Effector memory CD8-positive, alpha-beta T cell (primary cell): Measurements from ENCODE around the gene GIGYF2.

Experiments
- ATAC-seq: fragments of 150-1000 bp; cut with Tn5 transposase; replicated peaks from 2 replicates; pipeline ENCODE4 v1.10.0; 2021; ENCODE audit warnings: mild to moderate bottlenecking, moderate library complexity
- DNase-seq, 3 experiments: peaks; one replicate each; pipeline ENCODE4 v3.0.0; 2021
- H3K27ac Mint-ChIP-seq, 2 donors: one replicate each; pipeline ENCODE4 v1.8.0; 2022; ENCODE audit warnings: mild to moderate bottlenecking in 2 of 2, mixed read lengths in 2 of 2, moderate library complexity in 2 of 2
- H3K27me3 Mint-ChIP-seq, 2 donors: one replicate each; pipeline ENCODE4 v1.8.0; 2022; ENCODE audit warnings: mixed read lengths in 2 of 2
- H3K36me3 Mint-ChIP-seq: one replicate; pipeline ENCODE4 v1.8.0; 2022; ENCODE audit warnings: mild to moderate bottlenecking, moderate library complexity, mixed read lengths; ENCODE audit not compliant: insufficient read depth
- H3K4me1 Mint-ChIP-seq, 2 donors: one replicate each; pipeline ENCODE4 v1.8.0; 2022; ENCODE audit warnings: low read depth in 2 of 2, mixed read lengths in 2 of 2
- H3K4me3 Mint-ChIP-seq, 2 donors: one replicate each; pipeline ENCODE4 v1.8.0; 2022; ENCODE audit warnings: mild to moderate bottlenecking in 2 of 2, mixed read lengths in 2 of 2, moderate library complexity in 2 of 2
- H3K9me3 Mint-ChIP-seq, 2 donors: one replicate each; pipeline ENCODE4 v1.8.0; 2022; ENCODE audit warnings: mixed read lengths in 2 of 2

Gene GIGYF2

DNA sequence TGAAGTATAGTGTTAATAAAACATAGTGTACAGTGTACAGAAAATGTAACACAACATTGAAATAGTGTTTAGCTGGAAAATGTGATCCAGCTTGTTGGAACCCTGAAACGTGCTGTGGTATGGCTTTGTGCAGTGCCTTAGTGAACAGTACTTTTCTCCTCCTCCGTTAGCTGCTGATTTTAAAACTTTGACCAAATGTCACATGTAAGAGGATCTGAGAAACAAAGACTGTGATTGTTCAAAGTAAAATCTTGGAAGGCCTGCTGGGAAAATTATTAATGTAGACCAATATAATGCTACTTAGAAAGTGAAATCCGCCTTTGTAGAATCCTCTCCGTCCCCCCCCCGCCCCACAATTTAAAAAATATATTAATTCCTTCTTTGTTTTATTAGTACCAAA is 80.1 kb downstream of the GIGYF2 start:
- ATAC-seq = no peak
- Mint-ChIP-seq H3K4me1 (peaks cover 11 to 25% of the 10 kb centered on the region in 2 donors), H3K9me3 (no peaks in the 10 kb centered on the region), H3K4me3 (no peak overlapping the region), H3K27me3 (no peaks in the 10 kb centered on the region), H3K27ac (no peak overlapping the region), H3K36me3 (peaks cover 5% of the 10 kb centered on the region)
- no peak for DNase-seq

DNA sequence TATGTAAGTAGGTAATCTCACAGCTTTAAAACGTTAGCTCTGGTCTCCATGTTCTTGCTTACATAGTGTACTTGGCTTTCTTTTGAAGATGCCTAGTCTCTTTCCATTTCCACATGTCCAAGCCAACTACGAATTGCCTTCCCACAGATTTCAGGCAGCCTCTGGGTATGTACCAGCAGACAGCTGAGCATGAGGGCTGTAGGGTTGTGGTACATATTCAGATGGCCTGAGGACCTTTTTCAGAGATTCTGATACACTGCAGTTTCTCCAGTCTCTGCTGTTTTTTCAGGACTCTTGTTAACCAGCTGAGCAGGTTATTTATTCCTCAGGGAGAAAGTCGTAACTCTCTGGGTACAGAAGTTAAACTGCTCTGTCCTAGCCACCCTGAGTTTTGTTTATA is 82.3 kb downstream of the GIGYF2 start:
- peaks cover 9% of the 10 kb centered on the region for H3K36me3 Mint-ChIP-seq
- ATAC-seq (no peak), DNase-seq (no peak)
- H3K9me3 Mint-ChIP-seq = no peaks in the 10 kb centered on the region
- peak overlapping the region in 1 of 2 donors; percentile 46 for H3K27ac Mint-ChIP-seq
- H3K27me3 Mint-ChIP-seq = no peaks in the 10 kb centered on the region
- H3K4me3 Mint-ChIP-seq = no peak overlapping the region
- H3K4me1 Mint-ChIP-seq = peaks cover 4 to 15% of the 10 kb centered on the region in 2 donors

DNA sequence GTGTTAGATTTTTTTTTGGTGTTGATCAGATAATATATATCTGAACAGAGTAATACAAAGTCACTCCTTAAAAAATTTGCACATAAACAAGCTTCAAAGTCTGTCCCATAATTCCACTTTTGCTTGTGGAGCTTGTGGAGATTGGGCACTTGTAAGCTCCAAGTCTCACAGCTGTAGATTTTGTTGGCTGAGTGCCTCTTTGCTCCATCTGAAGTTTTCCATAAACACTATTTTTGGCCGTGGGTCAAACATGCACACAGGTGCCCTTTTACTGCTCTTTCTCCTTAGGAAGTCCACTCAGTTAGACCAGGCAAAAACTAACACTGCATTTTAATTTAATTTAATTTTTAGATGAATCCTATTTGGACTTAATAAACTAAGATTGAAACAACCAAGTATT is 82.8 kb downstream of the GIGYF2 start:
- Mint-ChIP-seq H3K9me3 (no peaks in the 10 kb centered on the region), H3K36me3 (peaks cover 9% of the 10 kb centered on the region), H3K27me3 (no peaks in the 10 kb centered on the region), H3K4me1 (peaks cover 4 to 15% of the 10 kb centered on the region in 2 donors), H3K27ac (peak overlapping the region in 1 of 2 donors; percentile 46), H3K4me3 (no peak overlapping the region)
- ATAC-seq (no peak), DNase-seq (no peak)

DNA sequence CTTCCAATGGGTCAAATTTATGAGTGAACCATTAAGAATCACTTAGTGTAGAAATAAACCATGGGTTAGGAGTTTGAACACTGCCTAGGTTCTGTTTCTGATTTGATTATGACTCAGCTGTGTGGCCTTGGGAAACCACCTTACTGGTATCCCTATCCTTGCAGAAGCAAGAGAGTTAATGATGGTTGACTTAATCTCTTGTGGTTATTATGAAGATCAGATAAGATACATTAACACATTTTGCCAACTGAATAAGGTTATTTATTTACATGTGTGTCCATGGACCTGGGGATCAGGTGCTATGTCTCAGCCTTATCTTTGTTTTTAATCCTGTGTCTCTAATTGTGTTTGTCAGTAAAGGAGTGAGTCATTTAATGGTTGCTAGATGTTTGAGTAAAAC is 84.6 kb downstream of the GIGYF2 start:
- peak; percentile 78 for ATAC-seq
- peaks cover 3 to 11% of the 10 kb centered on the region in 2 donors for H3K4me1 Mint-ChIP-seq
- H3K4me3 Mint-ChIP-seq = no peak overlapping the region
- no peaks in the 10 kb centered on the region for H3K9me3 Mint-ChIP-seq
- no peaks in the 10 kb centered on the region for H3K27me3 Mint-ChIP-seq
- H3K27ac Mint-ChIP-seq = peak overlapping the region in 1 of 2 donors; percentile 67
- H3K36me3 Mint-ChIP-seq = peaks cover 11% of the 10 kb centered on the region
- DNase-seq = no peak

DNA sequence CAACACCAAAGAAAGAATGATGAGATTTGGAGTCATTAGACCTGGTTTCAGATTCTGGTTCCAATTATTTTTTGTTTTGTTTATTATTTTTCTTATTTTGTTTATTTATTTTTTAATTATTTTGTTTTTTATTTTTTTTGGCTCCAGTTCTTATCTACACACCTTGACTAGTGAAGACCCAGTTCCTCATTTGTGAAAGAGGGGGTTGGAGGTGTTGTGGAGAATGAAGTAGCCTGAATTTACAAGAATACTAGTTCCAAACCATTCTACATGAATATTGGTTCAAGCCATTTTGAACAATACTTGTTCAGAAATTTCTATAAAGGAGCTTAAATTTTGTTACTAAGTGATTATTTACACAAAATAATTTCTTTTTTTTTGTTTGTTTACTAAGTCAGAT is 86.1 kb downstream of the GIGYF2 start:
- Mint-ChIP-seq H3K9me3 (no peaks in the 10 kb centered on the region), H3K4me3 (no peak overlapping the region), H3K4me1 (peaks cover 3 to 11% of the 10 kb centered on the region in 2 donors), H3K27me3 (no peaks in the 10 kb centered on the region), H3K27ac (no peak overlapping the region), H3K36me3 (peaks cover 15% of the 10 kb centered on the region)
- ATAC-seq (no peak), DNase-seq (no peak)

DNA sequence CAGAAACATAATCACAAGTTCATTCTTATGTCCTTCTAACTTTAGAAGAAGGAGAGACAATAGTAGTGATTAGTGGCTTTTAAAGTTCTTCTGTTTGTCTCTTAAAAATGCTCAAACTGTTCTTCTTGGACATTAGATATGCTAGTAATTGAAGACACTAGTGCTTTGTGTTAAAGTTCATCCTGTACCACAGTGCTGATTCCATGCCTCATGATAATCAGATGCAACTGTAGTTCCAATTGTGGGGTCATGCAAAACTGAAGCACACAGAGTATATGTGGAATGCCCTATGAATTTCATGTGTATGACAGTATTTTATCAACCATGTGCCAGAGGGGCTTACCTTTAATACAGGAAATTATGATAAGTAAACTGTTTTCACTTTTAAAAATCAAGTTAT is 90.7 kb downstream of the GIGYF2 start:
- Mint-ChIP-seq H3K27me3 (no peaks in the 10 kb centered on the region), H3K27ac (no peak overlapping the region), H3K4me3 (no peak overlapping the region), H3K9me3 (no peaks in the 10 kb centered on the region), H3K4me1 (no peaks in the 10 kb centered on the region), H3K36me3 (peaks cover 33% of the 10 kb centered on the region)
- no peak for DNase-seq
- ATAC-seq = no peak

DNA sequence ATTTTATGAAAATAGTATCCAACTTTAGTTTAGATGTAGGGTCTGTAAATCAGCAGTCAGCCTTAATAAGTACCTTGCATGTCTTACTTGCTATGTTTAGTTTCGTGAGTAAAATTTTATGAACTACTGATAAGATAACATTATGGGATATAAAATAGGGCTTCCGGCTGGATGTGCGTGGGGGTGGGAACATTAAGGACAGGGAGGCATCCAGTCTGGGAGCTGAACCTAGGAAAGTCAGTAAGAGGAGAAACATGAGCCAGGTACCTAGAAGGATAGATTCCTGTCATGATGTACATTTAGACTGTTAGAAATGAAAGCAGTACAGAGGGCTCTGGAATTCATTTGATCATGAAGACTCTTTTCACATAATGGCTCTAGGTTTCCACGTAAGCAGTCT is 92.0 kb downstream of the GIGYF2 start:
- H3K36me3 Mint-ChIP-seq = peaks cover 28% of the 10 kb centered on the region
- no peaks in the 10 kb centered on the region for H3K27me3 Mint-ChIP-seq
- no peaks in the 10 kb centered on the region for H3K4me1 Mint-ChIP-seq
- no peak overlapping the region for H3K4me3 Mint-ChIP-seq
- DNase-seq (no peak), ATAC-seq (no peak)
- no peak overlapping the region for H3K27ac Mint-ChIP-seq
- no peaks in the 10 kb centered on the region for H3K9me3 Mint-ChIP-seq

DNA sequence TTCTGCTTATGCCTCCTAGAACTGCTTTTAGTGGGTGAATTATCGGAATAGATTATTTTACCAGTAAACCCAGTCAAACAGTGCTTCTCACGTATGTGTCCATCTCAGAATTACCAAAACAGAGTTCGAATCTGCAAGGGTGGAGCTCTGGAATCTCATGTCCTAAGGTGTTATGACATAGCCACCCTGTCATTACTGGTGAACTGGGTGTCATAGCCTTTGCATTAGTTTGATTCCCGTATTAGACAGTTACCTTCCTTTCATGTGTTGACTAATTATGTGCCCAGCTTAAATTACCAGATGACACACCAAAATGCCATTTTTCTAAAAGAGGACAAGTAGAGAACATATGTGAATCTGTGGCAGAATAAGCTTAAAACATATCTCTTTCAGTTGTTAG is 94.4 kb downstream of the GIGYF2 start:
- H3K4me1 Mint-ChIP-seq = no peaks in the 10 kb centered on the region
- peaks cover 37% of the 10 kb centered on the region for H3K36me3 Mint-ChIP-seq
- DNase-seq (no peak), ATAC-seq (no peak)
- H3K27ac Mint-ChIP-seq = no peak overlapping the region
- no peaks in the 10 kb centered on the region for H3K9me3 Mint-ChIP-seq
- no peaks in the 10 kb centered on the region for H3K27me3 Mint-ChIP-seq
- H3K4me3 Mint-ChIP-seq = no peak overlapping the region

DNA sequence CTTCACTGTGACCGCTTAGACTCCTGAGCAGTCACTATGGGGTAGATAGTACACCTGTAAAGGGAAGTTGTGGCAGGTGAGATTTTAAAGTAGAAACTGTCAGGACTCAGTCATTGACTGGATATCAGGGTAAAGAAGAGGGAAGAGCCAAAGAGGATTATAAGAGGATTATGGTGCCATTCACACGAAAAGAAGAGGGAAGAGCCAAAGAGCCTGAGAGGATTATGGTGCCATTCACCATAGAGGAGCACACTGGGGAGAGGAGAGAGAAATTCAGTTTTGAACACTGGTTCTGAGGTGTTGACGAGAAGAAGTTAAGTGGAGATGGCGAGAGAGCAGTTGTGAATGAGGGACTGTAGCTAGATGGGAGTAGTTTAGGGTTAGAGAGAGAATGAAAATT is 96.1 kb downstream of the GIGYF2 start:
- Mint-ChIP-seq H3K27me3 (no peaks in the 10 kb centered on the region), H3K9me3 (no peaks in the 10 kb centered on the region), H3K4me3 (no peak overlapping the region), H3K27ac (no peak overlapping the region), H3K36me3 (peaks cover 37% of the 10 kb centered on the region), H3K4me1 (no peaks in the 10 kb centered on the region)
- DNase-seq = no peak
- no peak for ATAC-seq

DNA sequence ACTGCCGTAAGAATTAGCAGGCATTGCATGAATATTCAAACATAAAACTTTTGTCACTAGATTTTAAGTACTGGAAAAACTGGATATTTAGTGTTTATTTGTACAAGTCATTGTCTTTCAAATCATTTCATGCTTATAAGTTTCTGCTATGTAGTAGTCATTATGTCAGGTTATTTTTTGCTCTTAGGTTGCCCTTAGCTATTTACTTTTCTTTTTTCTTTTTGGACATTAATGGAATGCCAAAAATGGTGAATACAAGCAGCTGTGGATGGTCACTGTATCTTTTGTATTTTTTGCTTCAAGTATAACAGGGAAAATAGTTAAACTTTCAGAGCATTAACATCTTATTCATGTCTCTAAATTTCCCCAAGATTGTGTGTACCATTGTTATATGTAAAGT is 97.8 kb downstream of the GIGYF2 start:
- no peak for ATAC-seq

DNA sequence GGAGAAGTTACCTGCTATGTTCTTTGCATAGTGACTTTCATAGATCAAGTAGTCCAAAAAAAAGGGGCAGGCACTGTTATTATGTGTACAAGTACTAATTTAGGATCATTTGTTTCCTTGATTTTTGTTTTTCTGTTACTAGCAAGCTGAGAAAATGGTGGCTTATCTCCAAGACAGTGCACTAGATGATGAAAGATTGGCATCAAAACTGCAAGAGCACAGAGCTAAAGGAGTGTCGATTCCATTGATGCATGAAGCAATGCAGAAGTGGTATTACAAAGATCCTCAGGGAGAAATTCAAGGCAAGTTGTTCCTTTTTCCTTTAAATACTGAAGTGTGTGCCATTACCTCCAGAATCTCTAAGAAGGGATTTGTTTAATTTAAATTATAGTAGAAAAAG is 98.8 kb downstream of the GIGYF2 start:
- H3K27ac Mint-ChIP-seq = peak overlapping the region in 1 of 2 donors; percentile 30
- H3K27me3 Mint-ChIP-seq = no peaks in the 10 kb centered on the region
- H3K4me1 Mint-ChIP-seq = no peaks in the 10 kb centered on the region
- no peaks in the 10 kb centered on the region for H3K9me3 Mint-ChIP-seq
- H3K36me3 Mint-ChIP-seq = peaks cover 41% of the 10 kb centered on the region
- no peak for ATAC-seq
- DNase-seq = no peak
- no peak overlapping the region for H3K4me3 Mint-ChIP-seq

More for the DNA sequence above, 97.8 kb downstream of the GIGYF2 start:
- Mint-ChIP-seq H3K4me3 (no peak overlapping the region), H3K27me3 (no peaks in the 10 kb centered on the region), H3K4me1 (no peaks in the 10 kb centered on the region), H3K27ac (no peak overlapping the region), H3K9me3 (no peaks in the 10 kb centered on the region), H3K36me3 (peaks cover 41% of the 10 kb centered on the region)
- DNase-seq = no peak

DNA sequence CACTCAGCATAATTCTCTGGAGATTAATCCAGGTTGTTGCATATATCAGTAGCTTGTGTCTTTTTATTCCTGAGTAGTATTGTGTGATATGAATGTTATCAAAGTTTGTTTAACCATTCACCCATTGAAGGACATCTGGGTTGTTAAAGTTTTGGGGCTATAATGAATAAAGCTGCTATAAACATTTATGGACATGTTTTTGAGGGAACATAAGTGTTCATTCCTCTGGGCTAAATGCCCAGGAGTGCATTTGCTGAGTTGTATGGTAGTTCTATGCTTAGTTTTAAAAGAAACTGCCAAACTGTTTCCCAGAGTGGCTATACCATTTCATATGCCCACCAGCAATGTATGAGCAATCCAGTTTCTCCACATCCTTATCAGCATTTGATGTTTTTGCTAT is 101.1 kb downstream of the GIGYF2 start:
- DNase-seq (no peak), ATAC-seq (no peak)
- Mint-ChIP-seq H3K9me3 (no peaks in the 10 kb centered on the region), H3K36me3 (peaks cover 49% of the 10 kb centered on the region), H3K27ac (no peak overlapping the region), H3K27me3 (no peaks in the 10 kb centered on the region), H3K4me3 (no peak overlapping the region), H3K4me1 (no peaks in the 10 kb centered on the region)

DNA sequence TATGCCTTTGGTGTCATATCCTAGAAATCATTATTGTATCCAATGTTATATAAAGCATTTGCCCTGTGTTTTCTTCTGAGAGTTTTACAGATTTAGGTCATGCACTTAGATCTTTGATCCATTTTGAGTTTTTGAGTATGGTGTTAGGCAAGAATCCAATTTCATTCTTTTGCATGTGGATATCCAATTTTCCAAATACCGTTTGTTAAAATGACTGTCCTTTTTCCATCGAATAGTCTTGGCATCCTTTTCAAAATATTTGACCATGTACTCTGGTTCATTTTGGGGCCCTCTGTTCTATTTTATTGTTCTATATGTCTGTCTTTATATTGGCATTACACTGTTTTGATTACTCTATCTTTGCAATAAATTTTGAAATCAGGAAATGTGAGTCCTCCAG is 103.0 kb downstream of the GIGYF2 start:
- Mint-ChIP-seq H3K4me3 (no peak overlapping the region), H3K4me1 (peaks cover 0 to 4% of the 10 kb centered on the region in 2 donors), H3K27ac (no peak overlapping the region), H3K27me3 (no peaks in the 10 kb centered on the region), H3K36me3 (peaks cover 53% of the 10 kb centered on the region), H3K9me3 (no peaks in the 10 kb centered on the region)
- ATAC-seq (no peak), DNase-seq (no peak)

DNA sequence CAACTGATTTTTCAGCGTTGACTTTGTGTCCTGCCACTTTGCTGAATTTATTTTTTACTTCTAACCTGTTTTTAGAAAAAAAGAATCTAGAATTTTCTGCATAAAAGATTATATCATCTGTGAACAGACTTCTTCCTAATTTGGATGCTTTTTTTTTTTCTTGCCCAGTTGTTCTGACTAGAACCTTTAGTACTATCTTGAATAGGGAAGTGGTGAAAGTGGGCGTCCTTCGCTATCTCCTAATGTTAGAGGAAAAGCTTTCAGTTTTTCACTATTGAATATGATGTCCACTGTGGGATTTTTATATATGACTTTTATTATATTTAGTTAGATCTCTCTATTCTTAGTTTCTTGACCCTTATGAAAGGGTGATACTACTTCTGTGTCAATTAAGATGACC is 105.0 kb downstream of the GIGYF2 start:
- peaks cover 50% of the 10 kb centered on the region for H3K36me3 Mint-ChIP-seq
- H3K4me1 Mint-ChIP-seq = peaks cover 0 to 4% of the 10 kb centered on the region in 2 donors
- H3K27ac Mint-ChIP-seq = no peak overlapping the region
- DNase-seq (no peak), ATAC-seq (no peak)
- no peaks in the 10 kb centered on the region for H3K9me3 Mint-ChIP-seq
- no peaks in the 10 kb centered on the region for H3K27me3 Mint-ChIP-seq
- H3K4me3 Mint-ChIP-seq = no peak overlapping the region
